H1 (cell line): ENCODE measurements around the gene CEP41.

Experiments used
- CTCF ChIP-seq, 3 experiments: IDR thresholded peaks; 1 replicate in 2 of 3; 2 replicates in 1 of 3; pipeline versions ENCODE4 v1.5.1 to v1.6.1; 2011; ENCODE audit warnings: low read length in 3 of 3, mild to moderate bottlenecking in 3 of 3, inconsistent platforms in 2 of 3, low read depth in 1 of 3, moderate library complexity in 1 of 3; ENCODE audit not compliant: insufficient read depth in 1 of 3; ENCODE audit errors: control extremely low read depth in 1 of 3
- EZH2 ChIP-seq: fragments of 200-600 bp; sonication (generic); IDR thresholded peaks from 2 replicates; pipeline ENCODE4 v1.7.1; 2012; ENCODE audit warnings: low read depth, mild to moderate bottlenecking, moderate library complexity, low read length, inconsistent platforms; ENCODE audit not compliant: severe bottlenecking
- JUND ChIP-seq: IDR thresholded peaks from 2 replicates; pipeline ENCODE4 v1.6.1; 2011; ENCODE audit warnings: mild to moderate bottlenecking, improper control_type of control experiment, low read length
- POLR2A ChIP-seq, 2 experiments: IDR thresholded peaks; 1 replicate in 1 of 2; 2 replicates in 1 of 2; pipeline ENCODE4 v1.6.1; 2011; ENCODE audit warnings: low read depth in 2 of 2, low read length in 2 of 2, mild to moderate bottlenecking in 2 of 2; ENCODE audit errors: control extremely low read depth in 1 of 2
- ZNF274 ChIP-seq: IDR thresholded peaks from 2 replicates; pipeline ENCODE4 v1.7.0; 2012; ENCODE audit warnings: low read length, borderline replicate concordance; ENCODE audit errors: extremely low read depth
- TF ChIP-seq, protein P1 (sequence below): IDR thresholded peaks from 2 replicates; pipeline ENCODE4 v1.6.1; 2012; ENCODE audit warnings: inconsistent platforms

DNA sequence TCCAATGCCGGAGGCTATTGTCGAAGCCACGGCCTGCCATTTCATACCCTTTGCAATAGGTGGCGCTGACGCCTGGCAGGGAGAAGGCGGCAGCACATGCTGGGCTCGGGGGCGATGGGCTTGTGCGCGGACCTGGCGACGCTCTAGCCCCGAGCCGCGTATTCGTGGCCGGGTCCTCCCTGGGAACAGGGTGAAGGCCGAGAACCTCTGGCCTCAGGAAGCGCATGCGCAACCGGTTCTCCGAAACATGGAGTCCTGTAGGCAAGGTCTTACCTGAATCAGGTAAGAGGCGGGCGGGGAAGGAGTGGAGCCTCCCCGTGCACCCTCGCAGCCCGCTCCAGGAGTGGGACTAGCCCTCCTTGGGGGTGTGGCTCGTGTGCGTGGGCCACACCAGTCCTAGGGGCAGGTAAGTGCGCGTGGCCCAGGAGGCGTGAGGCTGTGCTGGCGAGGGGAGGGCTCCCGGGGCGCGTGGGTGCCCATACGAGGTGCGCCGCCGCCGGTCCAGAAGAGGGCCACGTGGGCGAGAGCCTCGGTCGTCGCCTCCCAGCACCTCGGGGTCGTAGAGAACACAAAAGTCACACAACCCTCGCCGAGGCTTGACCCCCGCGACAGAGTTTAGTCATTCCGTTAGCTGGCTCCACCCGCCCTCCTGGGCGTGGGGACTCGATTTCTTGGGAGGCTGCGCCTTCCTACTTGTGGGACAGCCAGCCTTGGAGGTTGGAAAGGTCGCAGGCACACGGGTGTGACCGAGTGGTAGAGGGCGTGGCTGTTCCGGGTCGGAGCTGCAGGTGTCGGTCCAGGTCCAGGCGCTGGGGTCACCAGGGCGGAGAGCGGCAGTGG lies 45.5 kb upstream of the CEP41 start:
- TF ChIP-seq CTCF (IDR thresholded peaks at IDR 0.05; ENCODE audit: control extremely low read depth in 1 of 3, insufficient read depth in 1 of 3, low read depth in 1 of 3, low read length in 3 of 3) (peak; percentile 78 to 89 (median 82)), POLR2A (IDR thresholded peaks at IDR 0.05; ENCODE audit: control extremely low read depth in 1 of 2, low read depth in 2 of 2, low read length in 2 of 2) (peak in 1 of 2 experiments; percentile 78; a peak in 2 of 3 replicates), ZNF274 (no peak), EZH2 (no peak), JUND (peak; percentile 17; the same call in 1 of the 2 replicates)
- TF ChIP-seq, protein P1, sequence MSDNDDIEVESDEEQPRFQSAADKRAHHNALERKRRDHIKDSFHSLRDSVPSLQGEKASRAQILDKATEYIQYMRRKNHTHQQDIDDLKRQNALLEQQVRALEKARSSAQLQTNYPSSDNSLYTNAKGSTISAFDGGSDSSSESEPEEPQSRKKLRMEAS: peak; percentile 98
